ENCODE measurements around the gene RNASE4. TPM values are rescaled to one million over a fixed set of nuclear protein-coding genes. Genes with fewer than 3 reads are reported as not detected.

RNASE4 gene
- total RNA-seq, 3 donors from 2014 or later (not counting 1 experiment from before 2014, with no cell fraction given) = 0.60 to 0.68 TPM; not detected in 1

- H3K4me3 Mint-ChIP-seq = no peak overlapping the region
- Histone ChIP-seq H3K27ac (ENCODE audit: low read length) (no peak overlapping the region), H3K9me3 (ENCODE audit: control insufficient read depth, insufficient read depth, low read length) (no peaks in the 10 kb centered on the region), H3K36me3 (ENCODE audit: control insufficient read depth, insufficient read depth, low read length) (no peaks in the 10 kb centered on the region), H3K4me3 (ENCODE audit: low read length) (no peak overlapping the region), H3K27me3 (ENCODE audit: control insufficient read depth, insufficient read depth, low read length) (no peaks in the 10 kb centered on the region), H3K4me1 (ENCODE audit: control insufficient read depth, insufficient read depth, low read length) (no peaks in the 10 kb centered on the region)
- DNase-seq (no peak), ATAC-seq (no peak)
- peaks cover 8 to 13% of the 10 kb centered on the region in 2 donors for H3K27me3 Mint-ChIP-seq (ENCODE audit: low read depth in 2 of 2)
- no peak for TF ChIP-seq CTCF (IDR thresholded peaks at IDR 0.05)
- H3K36me3 Mint-ChIP-seq = peaks cover under 1% of the 10 kb centered on the region
- no peak overlapping the region for H3K27ac Mint-ChIP-seq
- intact Hi-C loops (cut with micrococcal nuclease) = no loop called here
- 94% methylated on average over 3 of the region's 3 CpGs for WGBS (ENCODE audit: insufficient coverage)
- H3K9me3 Mint-ChIP-seq = no peaks in the 10 kb centered on the region
- H3K4me1 Mint-ChIP-seq = no peaks in the 10 kb centered on the region
These were observed 62.2 kb downstream of the RNASE4 start for GRCh38 chr14:20746566-20746965.

- ATAC-seq (no peak), DNase-seq (no peak)
- no peaks in the 10 kb centered on the region for H3K27me3 ChIP-seq (ENCODE audit: control insufficient read depth, insufficient read depth, low read length)
- H3K27ac Mint-ChIP-seq = no peak overlapping the region
- H3K4me1 ChIP-seq (ENCODE audit: control insufficient read depth, insufficient read depth, low read length) = no peaks in the 10 kb centered on the region
- no peaks in the 10 kb centered on the region for H3K4me1 Mint-ChIP-seq
- 94% methylated on average over 2 of the region's 2 CpGs for WGBS (ENCODE audit: insufficient coverage)
- H3K36me3 ChIP-seq (ENCODE audit: control insufficient read depth, insufficient read depth, low read length) = no peaks in the 10 kb centered on the region
- intact Hi-C loops (cut with micrococcal nuclease) = no loop called here
- no peak for TF ChIP-seq CTCF (IDR thresholded peaks at IDR 0.05)
- peaks cover 0 to 6% of the 10 kb centered on the region in 2 donors for H3K9me3 Mint-ChIP-seq
- no peak overlapping the region for H3K4me3 ChIP-seq (ENCODE audit: low read length)
- H3K36me3 Mint-ChIP-seq = peaks cover 7% of the 10 kb centered on the region
- peaks cover 10% of the 10 kb centered on the region for H3K9me3 ChIP-seq (ENCODE audit: control insufficient read depth, insufficient read depth, low read length)
- H3K27me3 Mint-ChIP-seq (ENCODE audit: low read depth in 2 of 2) = peaks cover 13 to 20% of the 10 kb centered on the region in 2 donors
- H3K27ac ChIP-seq (ENCODE audit: low read length) = no peak overlapping the region
- H3K4me3 Mint-ChIP-seq = no peak overlapping the region
These were observed 64.1 kb downstream of the RNASE4 start for GRCh38 chr14:20748439-20748838.

GRCh38 chr14:20750194-20750593 is 65.8 kb downstream of the RNASE4 start:
- Mint-ChIP-seq H3K9me3 (peaks cover 0 to 6% of the 10 kb centered on the region in 2 donors), H3K4me1 (no peaks in the 10 kb centered on the region), H3K27ac (no peak overlapping the region), H3K4me3 (no peak overlapping the region), H3K27me3 (ENCODE audit: low read depth in 2 of 2) (peaks cover 13 to 20% of the 10 kb centered on the region in 2 donors), H3K36me3 (peaks cover 7% of the 10 kb centered on the region)
- WGBS (ENCODE audit: insufficient coverage) = 89% methylated on average over 1 of the region's 1 CpG
- Histone ChIP-seq H3K27ac (ENCODE audit: low read length) (no peak overlapping the region), H3K27me3 (ENCODE audit: control insufficient read depth, insufficient read depth, low read length) (no peaks in the 10 kb centered on the region), H3K36me3 (ENCODE audit: control insufficient read depth, insufficient read depth, low read length) (no peaks in the 10 kb centered on the region), H3K4me1 (ENCODE audit: control insufficient read depth, insufficient read depth, low read length) (no peaks in the 10 kb centered on the region), H3K9me3 (ENCODE audit: control insufficient read depth, insufficient read depth, low read length) (peaks cover 10% of the 10 kb centered on the region), H3K4me3 (ENCODE audit: low read length) (no peak overlapping the region)
- TF ChIP-seq CTCF (IDR thresholded peaks at IDR 0.05) = no peak
- intact Hi-C loops (cut with micrococcal nuclease) = no loop called here
- no peak for ATAC-seq
- DNase-seq = no peak

Other genes starting within 250 kb of the RNASE4 start
- gene KLHL33, start 248.4 kb upstream of the RNASE4 start, total RNA-seq = under 1 TPM; 0.25 to 0.97 (median 0.31) TPM
- 10 to 100 TPM; 60.1 to 65.4 (median 63.3) TPM for gene OSGEP, start 229.7 kb upstream of the RNASE4 start, total RNA-seq
- gene APEX1, start 229.3 kb upstream of the RNASE4 start, total RNA-seq = 10 to 100 TPM; 66.0 to 77.6 (median 74.9) TPM
- gene PIP4P1, start 223.1 kb upstream of the RNASE4 start, total RNA-seq = 10 to 100 TPM; 61.5 to 68.2 (median 63.3) TPM
- gene PNP, start 215.2 kb upstream of the RNASE4 start, total RNA-seq = 10 to 100 TPM; 49.5 to 76.8 (median 51.8) TPM
- gene RNASE10, start 179.0 kb upstream of the RNASE4 start, total RNA-seq = 1 to 10 TPM in 1 of 3 donors, under 1 TPM in 1, not detected in 1; 0.96 to 1.1 TPM
- not detected for gene RNASE9, start 123.5 kb upstream of the RNASE4 start, total RNA-seq
- not detected for gene RNASE11, start 96.6 kb upstream of the RNASE4 start, total RNA-seq
- not detected for gene RNASE12, start 93.2 kb upstream of the RNASE4 start, total RNA-seq
- gene OR6S1, start 42.9 kb upstream of the RNASE4 start, total RNA-seq = not detected
- gene ANG, start 4.2 kb downstream of the RNASE4 start, total RNA-seq = under 1 TPM in 1 of 3 donors, not detected in 2; 0.35 TPM
- not detected for gene EDDM3A, start 61.3 kb downstream of the RNASE4 start, total RNA-seq
- gene EDDM3B, start 83.8 kb downstream of the RNASE4 start, total RNA-seq = not detected
- gene RNASE6, start 96.7 kb downstream of the RNASE4 start, total RNA-seq = 1 to 10 TPM; 1.9 to 5.1 (median 4.9) TPM
- gene RNASE1, start 118.3 kb downstream of the RNASE4 start, total RNA-seq = not detected
- under 1 TPM in 1 of 3 donors, not detected in 2; 0.72 TPM for gene RNASE3, start 206.8 kb downstream of the RNASE4 start, total RNA-seq